GM12878 (cell line): ENCODE results near the gene TNFSF13. TPM values are rescaled to one million over a fixed set of nuclear protein-coding genes. Genes with fewer than 3 reads are reported as not detected.

Source experiments
- ATAC-seq: fragments of 200-7000 bp; cut with Tn5 transposase; 3 replicates; pipeline ENCODE4 v1.9.1; 2020; ENCODE audit warnings: mild to moderate bottlenecking, moderate library complexity
- BruUV-seq: library from RNA; stranded (reverse); fragments of 400-500 nt; replicated peaks from 2 replicates; lab custom pipeline; 2021; lab: Mats Ljungman, UMichigan
- CTCF ChIA-PET: fragments of 300-600 bp; sonication (Branson Sonifier 250); formaldehyde crosslinking; extraction: SDS; loops from one replicate; lab custom pipeline; 2021; ENCODE audit warnings: inconsistent platforms; lab: Yijun Ruan, JAX
- POLR2A ChIA-PET: fragments of 350-600 bp; formaldehyde crosslinking; extraction: SDS; loops from one replicate; lab custom pipeline; 2021; ENCODE audit warnings: inconsistent platforms; lab: Charles Lee
- RAD21 ChIA-PET: fragments of 300-600 bp; sonication (Branson Sonifier 250); formaldehyde crosslinking; loops from one replicate; lab custom pipeline; 2023; ENCODE audit warnings: antibody characterized with exemption; ENCODE audit not compliant: unreplicated experiment; lab: Charles Lee
- SMC1A ChIA-PET: fragments of 300-600 bp; sonication (Branson Sonifier 250); formaldehyde crosslinking; loops from one replicate; lab custom pipeline; 2023; ENCODE audit not compliant: unreplicated experiment, uncharacterized antibody; lab: Charles Lee
- DNase-seq: peaks from one replicate; pipeline ENCODE4 v3.0.0-alpha.2; 2011; ENCODE audit warnings: low read depth, low spot score
- FAIRE-seq: peaks from 3 replicates; lab custom pipeline; 2011; peaks lifted over from hg19 to GRCh38; lab: Jason Lieb, UNC
- H2AFZ ChIP-seq: 2 replicates; pipeline ENCODE4 v1.6.0; 2011; ENCODE audit warnings: low read depth, low read length, control low read depth; ENCODE audit not compliant: control insufficient read depth
- H3K27ac ChIP-seq: 2 replicates; pipeline ENCODE4 v1.5.1; 2011; ENCODE audit warnings: control low read depth; ENCODE audit not compliant: control insufficient read depth, insufficient read depth
- H3K27me3 ChIP-seq, 2 experiments: replicated peaks in 1 of 2; 2 replicates each; pipeline versions ENCODE4 v1.6.0 to v1.6.1; 2011; ENCODE audit warnings: low read length in 1 of 2; ENCODE audit not compliant: control insufficient read depth in 2 of 2, insufficient read depth in 2 of 2
- H3K36me3 ChIP-seq, 2 experiments: 2 replicates each; pipeline ENCODE4 v1.5.1; 2011; ENCODE audit warnings: low read length in 1 of 2; ENCODE audit not compliant: control insufficient read depth in 2 of 2, insufficient read depth in 2 of 2
- H3K4me1 ChIP-seq: 2 replicates; pipeline ENCODE4 v1.6.1; 2011; ENCODE audit warnings: mild to moderate bottlenecking, low read length, moderate library complexity, mixed read lengths; ENCODE audit not compliant: control insufficient read depth, insufficient read depth
- H3K4me2 ChIP-seq: 2 replicates; pipeline ENCODE4 v1.6.0; 2011; ENCODE audit warnings: control low read depth; ENCODE audit not compliant: control insufficient read depth, insufficient read depth
- H3K4me3 ChIP-seq: fragments of 200-600 bp; sonication (generic); 2 replicates; pipeline ENCODE4 v1.5.1; 2016
- H3K79me2 ChIP-seq: 2 replicates; pipeline ENCODE4 v1.6.0; 2011; ENCODE audit warnings: low read length; ENCODE audit not compliant: control insufficient read depth, insufficient read depth
- H3K9ac ChIP-seq: 2 replicates; pipeline ENCODE4 v1.8.0; 2011; ENCODE audit warnings: low read length, control low read depth, mixed read lengths; ENCODE audit not compliant: control insufficient read depth, insufficient read depth
- H3K9me3 ChIP-seq: replicated peaks from 3 replicates; pipeline ENCODE4 v1.5.1; 2011; ENCODE audit warnings: mild to moderate bottlenecking, low read length; ENCODE audit not compliant: control insufficient read depth, insufficient read depth
- H4K20me1 ChIP-seq: 2 replicates; pipeline ENCODE4 v1.6.0; 2011; ENCODE audit not compliant: control insufficient read depth, insufficient read depth
- BRCA1 ChIP-seq: IDR thresholded peaks from 2 replicates; pipeline ENCODE4 v1.6.1; 2011; ENCODE audit warnings: low read depth, low read length, improper control_type of control experiment
- FOS ChIP-seq: IDR thresholded peaks from 3 replicates; pipeline ENCODE4 v1.6.1; 2011; ENCODE audit warnings: borderline replicate concordance; ENCODE audit not compliant: insufficient read length; ENCODE audit errors: extremely low read depth
- JUNB ChIP-seq: IDR thresholded peaks from 2 replicates; pipeline ENCODE4 v1.6.1; 2016; ENCODE audit warnings: antibody characterized with exemption, mild to moderate bottlenecking
- LARP7 ChIP-seq: fragments of 450-650 bp; IDR thresholded peaks from 2 replicates; pipeline ENCODE4 v1.6.1; 2017; ENCODE audit warnings: mild to moderate bottlenecking
- MTA3 ChIP-seq: IDR thresholded peaks from 2 replicates; pipeline ENCODE4 v1.6.1; 2012; ENCODE audit warnings: low read length, inconsistent platforms, borderline replicate concordance
- PML ChIP-seq: IDR thresholded peaks from 2 replicates; pipeline ENCODE4 v1.6.1; 2012; ENCODE audit warnings: low read length, inconsistent platforms
- TBL1XR1 ChIP-seq: IDR thresholded peaks from 2 replicates; pipeline ENCODE4 v1.6.1; 2012; ENCODE audit warnings: low read depth, low read length, improper control_type of control experiment
- TCF12 ChIP-seq: IDR thresholded peaks from 2 replicates; pipeline ENCODE4 v1.6.1; 2011; ENCODE audit warnings: low read depth, mild to moderate bottlenecking, low read length
- WGBS: methylation state at CpG from one replicate; pipeline ENCODE4 v1.1.6; 2016; ENCODE audit warnings: low lambda C conversion rate; ENCODE audit not compliant: insufficient replicate concordance, insufficient coverage; ENCODE audit errors: missing lambda C conversion rate; 5-methylcytosine and 5-hydroxymethylcytosine counted together
- in situ Hi-C: fragments of 300-500 bp; cut with MboI; formaldehyde crosslinking; loops from 9 replicates; pipeline ENCODE4 v1.14.3; 2018; ENCODE audit warnings: mixed read lengths
- intact Hi-C: fragments of 100-400 bp; cut with micrococcal nuclease; formaldehyde crosslinking; loops from one replicate; pipeline ENCODE4 v1.14.2; 2022; ENCODE audit not compliant: unreplicated experiment
- polyA plus RNA-seq, 11 experiments: library from polyadenylated mRNA; depleted of rRNA in 4 of 11; unstranded in 6 of 11; stranded (reverse) in 5 of 11; fragments of >200 nt; fragmentation: Nextera tagmentation in 4 of 11; fragmentation: Illumina TruSeq in 1 of 11; extraction: Ambion mirVana in 4 of 11; extraction: Trizol in 1 of 11; gene quantifications; 1 replicate in 1 of 11; 2 replicates in 10 of 11; pipeline versions ENCODE4 v1.2.1 to v1.2.3, GENCODE V29; 2011 to 2016; ENCODE audit warnings: inconsistent platforms in 2 of 11, missing spikeins in 2 of 11, low read depth in 1 of 11
- total RNA-seq, 4 experiments: library from RNA; depleted of rRNA in 3 of 4; stranded (reverse); fragments of >200 nt in 3 of 4; fragmentation: Illumina TruSeq in 1 of 4; extraction: Trizol in 1 of 4; gene quantifications; 2 replicates each; pipeline versions ENCODE4 v1.2.1 to v1.2.3, GENCODE V29; 2013 to 2021

The TNFSF13 gene
- total and polyA plus RNA-seq, 10 of the 15 experiments (the other 5 are each of a cell fraction or from before 2014, with no cell fraction given): 0.56 to 14.6 (median 9.7) TPM

DNA sequence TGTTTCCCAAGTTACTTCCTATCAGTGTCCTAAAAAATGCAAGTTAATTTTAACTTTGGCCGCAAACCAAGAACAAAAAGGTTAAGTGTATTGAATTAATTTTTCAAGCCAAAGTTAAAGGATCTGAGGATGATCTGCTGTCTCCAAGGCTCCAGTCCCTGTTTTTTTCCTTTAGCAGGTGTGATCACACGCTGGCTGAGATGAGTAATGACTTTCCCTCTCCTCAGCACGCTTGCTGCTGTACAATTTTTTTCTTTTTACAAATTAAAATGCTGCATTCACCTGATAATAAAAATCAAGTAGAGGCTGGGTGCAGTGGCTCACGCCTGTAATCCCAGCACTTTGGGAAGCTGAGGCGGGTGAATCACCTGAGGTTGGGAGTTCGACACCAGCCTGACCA is 13.6 kb upstream of the TNFSF13 start:
- Histone ChIP-seq H3K36me3 (no peaks in the 10 kb centered on the region), H3K9me3 (no peaks in the 10 kb centered on the region), H3K4me3 (no peak overlapping the region)
- no peak for FAIRE-seq
- TF ChIP-seq TBL1XR1 (no peak), PML (no peak), LARP7 (no peak), TCF12 (no peak), MTA3 (no peak), BRCA1 (no peak), FOS (no peak), JUNB (no peak)
- TF ChIP-seq, all 136 proteins: peak for 0
- Histone ChIP-seq H3K27ac (no peak overlapping the region), H3K27me3 (no peaks in the 10 kb centered on the region; a peak in 1 of 4 replicates), H2AFZ (no peak overlapping the region), H3K4me2 (no peak overlapping the region), H3K9ac (no peak overlapping the region), H3K4me1 (peaks cover 16% of the 10 kb centered on the region), H3K79me2 (no peaks in the 10 kb centered on the region), H4K20me1 (no peaks in the 10 kb centered on the region)
- DNase-seq (no peak), ATAC-seq (no peak)
- WGBS: 46% methylated on average over 6 of the region's 6 CpGs
- SMC1A ChIA-PET: no interaction called here
- RAD21 ChIA-PET: no interaction called here
- in situ Hi-C loops (no loop called here), intact Hi-C loops (no loop called here)
- POLR2A ChIA-PET: interaction anchor here (0.6 kb wide), 1 partner anchor 12 kb away, joined by 5 read pairs; no protein-coding TSS in a partner anchor
- BruUV-seq: no TSS peak
- CTCF ChIA-PET: interaction anchor here (1.1 to 2.8 kb wide), 3 partner anchors 15 to 30 kb away, joined by 3 to 10 read pairs (median 5); no protein-coding TSS in a partner anchor
